ENCODE results near the gene TM4SF18.

Gene TM4SF18

GRCh38 chr3:149325581-149325980 lies 7.9 kb downstream of the TM4SF18 start:
- no peak for DNase-seq

GRCh38 chr3:149324332-149324731 lies 9.1 kb downstream of the TM4SF18 start:
- DNase-seq = no peak

- no peak for DNase-seq
Observed at GRCh38 chr3:149321640-149322039, 11.8 kb downstream of the TM4SF18 start.

GRCh38 chr3:149321136-149321535 lies 12.3 kb downstream of the TM4SF18 start:
- DNase-seq = no peak

GRCh38 chr3:149319750-149320149 lies 13.7 kb downstream of the TM4SF18 start:
- DNase-seq = no peak

GRCh38 chr3:149317072-149317471 lies 16.4 kb downstream of the TM4SF18 start:
- DNase-seq = no peak

GRCh38 chr3:149316437-149316836 lies 17.0 kb downstream of the TM4SF18 start:
- DNase-seq = no peak

GRCh38 chr3:149315694-149316093 lies 17.7 kb downstream of the TM4SF18 start:
- no peak for DNase-seq

GRCh38 chr3:149314807-149315578 lies 18.4 kb downstream of the TM4SF18 start:
- no peak for DNase-seq

GRCh38 chr3:149313542-149313941 lies 19.9 kb downstream of the TM4SF18 start:
- DNase-seq = no peak

GRCh38 chr3:149310796-149311534 lies 22.5 kb downstream of the TM4SF18 start:
- DNase-seq = no peak

GRCh38 chr3:149307435-149307783 lies 26.0 kb downstream of the TM4SF18 start:
- DNase-seq = no peak

GRCh38 chr3:149306751-149307434 lies 26.5 kb downstream of the TM4SF18 start:
- no peak for DNase-seq

GRCh38 chr3:149305376-149305775 lies 28.1 kb downstream of the TM4SF18 start:
- DNase-seq = no peak

GRCh38 chr3:149299938-149300801 lies 33.3 kb downstream of the TM4SF18 start:
- no peak for DNase-seq

GRCh38 chr3:149296972-149297371 lies 36.5 kb downstream of the TM4SF18 start:
- no peak for DNase-seq

- DNase-seq = no peak
Observed at GRCh38 chr3:149292666-149293065, 40.8 kb downstream of the TM4SF18 start.

GRCh38 chr3:149291178-149291577 lies 42.3 kb downstream of the TM4SF18 start:
- DNase-seq = no peak

GRCh38 chr3:149288655-149289054 lies 44.8 kb downstream of the TM4SF18 start:
- DNase-seq = no peak

- no peak for DNase-seq
Observed at GRCh38 chr3:149284034-149284433, 49.4 kb downstream of the TM4SF18 start.

GRCh38 chr3:149283401-149283800 lies 50.0 kb downstream of the TM4SF18 start:
- DNase-seq = no peak

GRCh38 chr3:149282836-149283235 lies 50.6 kb downstream of the TM4SF18 start:
- no peak for DNase-seq

- DNase-seq = no peak
Observed at GRCh38 chr3:149282322-149282721, 51.1 kb downstream of the TM4SF18 start.

All from activated naive CD4-positive, alpha-beta T cell treated with Interleukin-2 at 50 U/mL for 16 hours (primary cell).